ENCODE results near the gene RELA. TPM values are rescaled to one million over a fixed set of nuclear protein-coding genes. Genes with fewer than 3 reads are reported as not detected.

Gene RELA
- total and polyA plus RNA-seq, 10 of the 15 experiments (the other 5 are each of a cell fraction or from before 2014, with no cell fraction given) = 5.1 to 56.4 (median 34.2) TPM

- no peak overlapping the region for H3K27ac ChIP-seq (ENCODE audit: control insufficient read depth, insufficient read depth)
- H3K9me3 ChIP-seq (replicated peaks; ENCODE audit: control insufficient read depth, insufficient read depth, low read length) = no peaks in the 10 kb centered on the region
- CTCF ChIA-PET = no interaction called here
- H3K9ac ChIP-seq (ENCODE audit: control insufficient read depth, insufficient read depth, low read length) = no peak overlapping the region
- H3K4me1 ChIP-seq (ENCODE audit: control insufficient read depth, insufficient read depth, low read length) = no peaks in the 10 kb centered on the region
- intact Hi-C loops (cut with micrococcal nuclease; ENCODE audit: unreplicated experiment) = no loop called here
- SMC1A ChIA-PET (ENCODE audit: uncharacterized antibody, unreplicated experiment) = no interaction called here
- H3K4me2 ChIP-seq (ENCODE audit: control insufficient read depth, insufficient read depth) = no peak overlapping the region
- ATAC-seq (no peak), DNase-seq (ENCODE audit: low read depth, low spot score) (no peak), FAIRE-seq (no peak)
- no peak overlapping the region for H2AFZ ChIP-seq (ENCODE audit: control insufficient read depth, low read depth, low read length)
- no peaks in the 10 kb centered on the region for H4K20me1 ChIP-seq (ENCODE audit: control insufficient read depth, insufficient read depth)
- 38% methylated on average over 8 of the region's 8 CpGs for WGBS (ENCODE audit: insufficient coverage, insufficient replicate concordance, low lambda C conversion rate, missing lambda C conversion rate)
- no peaks in the 10 kb centered on the region for H3K79me2 ChIP-seq (ENCODE audit: control insufficient read depth, insufficient read depth, low read length)
- H3K4me3 ChIP-seq = no peak overlapping the region
- RAD21 ChIA-PET (ENCODE audit: unreplicated experiment) = no interaction called here
- TF ChIP-seq LARP7 (IDR thresholded peaks at IDR 0.05) (no peak), TCF7 (IDR thresholded peaks at IDR 0.05; ENCODE audit: borderline replicate concordance) (no peak), SREBF2 (IDR thresholded peaks at IDR 0.05; ENCODE audit: low read length) (no peak), CTCF (IDR thresholded peaks at IDR 0.05 in 2 of 3, conservative IDR thresholded peaks at IDR 0.05 in 1 of 3; ENCODE audit: control insufficient read depth in 2 of 3, extremely low read depth in 1 of 3, insufficient read depth in 1 of 3, low read depth in 3 of 3, low read length in 3 of 3) (no peak), ZNF687 (IDR thresholded peaks at IDR 0.05) (no peak), STAT1 (conservative IDR thresholded peaks at IDR 0.05) (no peak), TARDBP (IDR thresholded peaks at IDR 0.05; ENCODE audit: borderline replicate concordance) (no peak), GABPA (IDR thresholded peaks at IDR 0.05; ENCODE audit: low read depth) (no peak), TCF3 (IDR thresholded peaks at IDR 0.05; ENCODE audit: borderline replicate concordance, insufficient read depth, low read depth, low read length) (no peak), USF2 (IDR thresholded peaks at IDR 0.05; ENCODE audit: borderline replicate concordance, low read depth, low read length) (no peak)
- POLR2A ChIA-PET = no interaction called here
- in situ Hi-C loops (cut with MboI) = no loop called here
- no peaks in the 10 kb centered on the region for H3K27me3 ChIP-seq (replicated peaks in 1 of 2; ENCODE audit: control insufficient read depth in 2 of 2, insufficient read depth in 2 of 2, low read length in 1 of 2)
- H3K36me3 ChIP-seq (ENCODE audit: control insufficient read depth in 2 of 2, insufficient read depth in 2 of 2, low read length in 1 of 2) = no peaks in the 10 kb centered on the region
- no TSS peak for BruUV-seq (replicated peaks)
Observed at GRCh38 chr11:65698205-65698604, 35.5 kb upstream of the RELA start.
